NCI-H1694 (cell line): ENCODE measurements around the gene CDK18.

Experiments used
- DNase-seq: peaks from one replicate; lab custom pipeline; 2025; lab: John Stamatoyannopoulos, UW

The CDK18 gene

DNA sequence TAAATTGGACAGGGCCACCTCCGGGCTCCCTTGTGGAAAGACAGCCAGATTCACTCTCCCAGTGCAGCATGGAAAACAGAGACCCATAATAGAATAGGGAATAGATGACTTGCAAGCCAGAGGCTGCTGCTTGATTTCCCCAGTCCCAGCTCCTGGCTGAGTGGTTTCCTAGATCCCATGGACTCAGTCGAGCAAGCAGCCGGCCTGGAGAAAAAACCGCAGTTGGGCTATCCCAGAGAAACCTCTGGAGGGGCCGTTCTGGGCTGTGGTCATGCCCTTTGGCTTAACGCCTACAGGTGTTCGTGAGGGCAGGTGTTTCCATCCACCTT, 65.7 kb downstream of the CDK18 start:
- no peak for DNase-seq

DNA sequence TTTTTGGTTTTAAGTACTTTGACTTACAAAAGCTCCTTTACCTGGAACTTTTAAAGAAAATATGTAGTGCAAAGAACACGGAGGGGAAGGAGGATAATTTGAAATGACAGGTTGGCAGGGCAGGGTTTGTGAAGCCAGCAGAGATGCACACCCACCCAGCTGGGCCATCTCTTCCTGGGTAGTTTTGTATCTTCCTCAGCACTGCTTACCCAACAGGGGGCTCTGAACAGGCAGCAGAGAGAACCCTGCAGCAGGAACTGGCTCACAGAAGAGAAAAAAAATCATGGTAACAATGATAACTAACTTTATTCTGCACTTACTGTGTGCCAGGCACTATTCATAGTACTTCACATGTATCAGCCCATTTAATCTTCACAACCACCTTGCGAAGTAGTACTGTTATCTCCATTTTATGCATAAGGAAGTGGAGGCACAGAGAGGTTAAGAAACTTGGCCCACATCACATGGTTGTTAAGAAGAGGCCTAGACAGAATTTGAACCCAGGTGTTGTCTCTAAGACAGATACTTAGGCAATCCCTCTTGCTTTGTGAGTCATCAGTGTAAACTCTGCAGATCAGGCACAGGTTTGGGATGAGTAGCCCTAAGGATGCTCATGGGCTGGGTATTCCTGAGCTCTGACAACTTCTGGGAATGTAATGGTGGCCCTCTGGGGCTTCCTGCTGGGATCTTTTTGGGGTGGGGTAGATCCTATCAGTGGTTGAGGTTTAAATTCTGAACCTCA, 66.5 kb downstream of the CDK18 start:
- no peak for DNase-seq

DNA sequence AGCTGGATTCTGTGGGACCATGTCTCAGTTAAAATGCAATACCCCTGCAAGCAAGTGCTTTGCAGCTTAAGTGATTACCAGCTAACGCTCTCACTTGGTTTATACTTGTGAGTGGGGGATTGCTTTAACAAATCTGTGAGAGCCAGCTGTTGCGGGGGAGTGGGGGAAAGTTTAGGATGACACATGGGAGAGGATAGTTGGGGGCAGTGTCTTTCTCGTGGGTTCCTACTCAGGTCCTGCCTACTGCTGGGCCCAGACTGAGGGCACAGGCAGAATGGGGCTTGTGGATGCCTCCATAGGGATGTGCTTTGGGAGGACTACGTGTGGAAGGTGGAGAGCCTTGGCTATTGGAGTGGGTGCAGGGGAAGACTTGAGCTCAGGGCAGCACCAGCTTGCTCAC, 67.3 kb downstream of the CDK18 start:
- DNase-seq, result no peak

DNA sequence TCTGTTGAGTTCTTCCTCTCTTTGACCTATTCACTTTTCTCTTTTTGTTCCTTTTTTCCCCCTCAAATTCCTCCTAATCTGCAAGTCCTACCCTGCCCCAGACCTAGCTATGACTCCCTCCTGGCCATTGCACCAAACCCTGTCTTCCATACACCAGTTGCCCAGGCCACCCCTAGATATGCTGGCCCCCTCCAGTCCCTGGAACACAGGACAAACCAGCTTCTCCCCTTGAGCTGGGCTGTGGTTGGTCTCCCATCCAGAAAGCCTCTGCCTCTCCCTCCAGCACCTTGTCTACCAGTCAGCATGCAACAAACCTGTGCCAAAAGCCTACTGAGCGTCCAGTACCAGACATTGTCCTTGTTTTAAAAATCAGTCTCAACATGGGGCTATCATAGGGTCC, 68.0 kb downstream of the CDK18 start:
- no peak for DNase-seq

DNA sequence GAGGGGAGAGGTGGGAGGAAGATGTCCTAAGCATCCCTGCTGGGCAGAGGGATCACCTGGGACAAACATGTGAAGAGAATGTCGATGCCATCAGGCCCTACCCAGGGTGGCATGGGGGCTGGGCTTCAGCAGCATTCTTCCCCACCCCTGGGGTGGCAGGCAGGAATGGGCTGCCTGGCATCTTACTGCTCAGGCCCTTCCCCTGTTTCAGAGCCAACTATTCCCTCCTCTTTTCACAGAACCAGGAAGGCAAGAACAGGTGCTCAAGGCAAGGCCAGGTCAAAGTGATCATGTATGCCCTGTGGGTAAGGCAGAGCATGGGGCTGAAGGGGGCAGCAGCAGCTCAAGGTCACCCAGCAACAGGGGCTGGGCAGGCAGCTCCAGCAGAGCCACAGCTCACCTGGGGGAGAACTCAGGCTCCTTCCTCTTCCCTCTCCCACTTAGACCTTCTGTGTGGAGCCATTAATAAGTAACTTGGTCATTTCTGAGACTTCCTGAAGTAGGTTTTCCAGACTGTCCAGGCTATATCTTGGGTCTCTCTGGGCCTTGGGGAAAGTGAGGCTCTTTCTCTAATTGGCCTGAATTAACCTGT, 70.9 kb downstream of the CDK18 start:
- no peak for DNase-seq

DNA sequence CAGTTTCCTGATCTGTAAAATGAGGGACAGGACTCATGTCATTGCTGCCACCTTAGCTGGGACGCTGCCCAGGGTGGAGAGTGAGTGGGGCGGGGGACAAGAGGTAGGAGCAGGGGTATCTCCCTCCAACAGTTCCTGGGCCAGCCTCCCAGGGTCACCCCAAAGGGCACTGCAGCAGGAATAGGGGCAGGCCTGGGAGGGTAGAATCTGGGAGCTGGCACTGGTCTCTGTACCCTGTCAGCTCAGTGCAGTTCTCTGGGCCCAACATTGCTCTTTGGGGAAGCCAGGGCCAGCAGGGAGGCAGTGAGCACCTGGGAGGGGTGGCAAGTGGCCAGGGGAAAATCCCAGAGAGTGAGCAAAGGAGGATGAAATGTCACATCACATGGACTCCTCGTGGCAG, 71.5 kb downstream of the CDK18 start:
- no peak for DNase-seq

DNA sequence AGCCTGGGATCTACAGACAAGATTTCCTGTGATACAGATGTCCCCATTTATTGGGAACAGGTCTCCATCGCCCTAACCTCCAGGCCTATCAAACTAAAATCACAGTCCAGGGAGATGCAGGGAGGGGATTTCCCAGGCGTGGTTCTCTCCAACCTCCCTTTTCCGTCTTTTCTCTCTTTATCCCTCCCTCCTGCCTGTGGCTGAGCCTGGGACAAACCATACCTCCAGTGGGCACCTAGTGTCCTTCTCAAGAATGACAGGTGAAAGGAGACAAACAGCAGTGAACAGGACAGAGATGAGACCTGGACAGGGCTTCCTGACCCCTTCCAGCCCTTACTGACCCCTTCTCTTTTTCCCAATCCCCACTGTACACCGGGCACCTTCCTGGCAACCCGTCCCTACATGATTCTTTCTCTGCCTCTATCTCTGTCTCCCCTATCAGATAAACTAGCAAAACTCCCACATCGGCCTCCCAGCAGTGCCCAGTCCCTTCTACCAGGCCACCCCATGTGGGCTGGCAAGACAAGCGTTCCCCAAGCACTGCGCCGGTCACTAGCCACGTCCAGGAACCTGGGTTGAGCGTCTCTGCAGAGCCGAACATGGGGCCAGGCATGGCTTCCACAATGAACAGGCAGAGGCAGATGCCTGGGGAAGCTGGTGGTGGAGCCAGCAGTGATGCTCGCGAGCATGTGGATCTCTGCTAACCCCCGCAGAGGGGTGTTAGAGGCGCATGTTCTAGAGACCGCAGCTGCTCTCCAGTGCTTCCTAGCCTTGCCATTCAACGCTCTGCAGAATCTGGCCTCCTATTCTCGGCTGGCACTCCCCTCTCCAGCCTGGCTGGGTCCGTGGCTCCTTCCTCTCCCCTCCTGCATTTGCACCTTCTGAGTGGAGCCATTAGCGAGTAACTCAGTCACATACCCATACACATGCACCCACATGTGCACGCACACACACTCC, 72.6 kb downstream of the CDK18 start:
- DNase-seq, result no peak

DNA sequence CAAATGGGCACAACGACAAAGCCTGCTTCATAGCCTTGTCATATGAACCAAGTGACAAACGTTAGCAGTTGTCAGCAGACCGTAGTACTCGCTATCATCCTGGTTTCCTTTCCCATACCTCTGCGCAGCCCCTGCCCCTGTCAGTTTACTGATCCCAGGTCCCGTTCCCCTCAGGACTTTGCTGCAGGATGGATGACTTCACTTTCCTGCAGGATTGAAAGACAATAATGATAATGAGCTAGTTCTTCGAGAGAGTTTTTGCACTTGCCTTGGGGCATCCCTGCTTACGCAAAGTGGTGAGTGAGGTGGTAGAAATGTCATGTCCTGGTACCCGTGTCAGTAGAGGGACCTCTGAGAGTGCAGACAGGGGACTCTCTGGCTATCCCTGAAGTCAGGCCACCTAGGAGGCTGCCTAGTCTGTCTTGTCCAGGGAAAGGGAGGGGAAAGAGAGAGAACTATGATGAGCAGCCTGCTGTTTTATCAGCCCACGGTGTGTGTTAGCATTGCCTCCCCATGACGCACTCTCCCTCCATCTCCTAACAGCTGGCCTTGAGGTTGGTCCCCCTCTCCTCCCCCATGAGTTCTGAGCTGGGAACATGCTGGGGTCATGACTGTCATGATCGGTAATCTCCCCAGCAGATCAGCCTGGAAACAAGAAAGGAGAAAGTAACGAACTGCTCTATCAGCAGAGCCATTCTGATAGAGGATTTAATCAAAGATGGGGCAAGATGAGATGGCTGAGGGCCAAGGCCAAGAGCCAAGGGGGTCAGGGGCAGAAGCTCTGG, 73.6 kb downstream of the CDK18 start:
- no peak for DNase-seq

DNA sequence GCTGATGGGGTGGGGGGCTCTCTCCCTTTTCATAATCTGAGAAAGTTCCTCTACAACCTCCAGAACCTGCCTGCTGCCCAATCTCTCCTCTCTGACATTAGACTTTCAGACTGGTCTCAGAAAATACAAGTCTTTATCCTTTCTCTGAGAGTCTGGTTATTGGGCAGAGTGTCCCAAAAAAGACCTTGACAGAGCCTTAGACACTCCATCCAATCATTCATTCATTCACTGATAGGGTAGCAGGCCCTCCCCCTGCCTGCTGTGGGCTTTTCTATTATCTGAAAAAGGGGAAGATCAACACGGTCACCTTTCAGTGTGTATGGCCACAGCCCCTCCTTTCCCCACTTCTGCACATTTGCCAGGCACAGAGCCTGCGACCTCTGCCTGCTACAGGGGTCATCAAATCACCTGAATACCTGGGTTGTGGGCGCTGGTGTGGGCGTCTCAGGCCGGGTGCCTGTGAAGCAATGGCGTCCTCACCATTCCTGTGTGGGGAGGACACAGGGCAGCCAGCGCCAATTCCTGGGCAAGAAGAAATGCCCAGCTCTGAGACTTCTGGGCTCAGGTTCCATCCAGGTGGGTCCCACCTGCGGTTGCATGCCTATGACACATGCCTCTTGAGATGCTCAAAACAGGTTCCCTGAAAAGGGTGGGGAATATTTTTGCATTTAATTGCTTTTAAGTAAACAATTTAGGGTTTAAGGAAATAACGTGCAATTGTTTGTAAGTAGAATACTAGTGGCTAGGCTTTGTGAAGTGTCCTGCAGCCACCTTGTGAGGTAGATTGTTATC, 74.5 kb downstream of the CDK18 start:
- DNase-seq, result no peak

DNA sequence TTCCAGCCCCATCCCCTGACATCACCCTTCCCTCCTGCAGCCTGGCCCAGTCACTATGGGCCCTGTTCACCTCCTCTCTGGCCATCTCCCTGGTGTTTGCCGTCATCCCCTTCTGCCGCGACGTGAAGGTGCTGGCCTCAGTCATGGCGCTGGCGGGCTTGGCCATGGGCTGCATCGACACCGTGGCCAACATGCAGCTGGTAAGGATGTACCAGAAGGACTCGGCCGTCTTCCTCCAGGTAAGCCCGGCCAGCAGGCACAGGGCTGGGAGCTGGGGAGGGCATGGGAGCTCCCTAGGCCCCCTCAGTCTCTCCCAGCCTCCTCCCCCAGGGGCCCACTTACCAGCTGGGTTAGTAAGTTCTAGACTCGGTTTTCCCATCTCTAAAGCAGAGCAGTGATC, 75.2 kb downstream of the CDK18 start:
- DNase-seq, result no peak

DNA sequence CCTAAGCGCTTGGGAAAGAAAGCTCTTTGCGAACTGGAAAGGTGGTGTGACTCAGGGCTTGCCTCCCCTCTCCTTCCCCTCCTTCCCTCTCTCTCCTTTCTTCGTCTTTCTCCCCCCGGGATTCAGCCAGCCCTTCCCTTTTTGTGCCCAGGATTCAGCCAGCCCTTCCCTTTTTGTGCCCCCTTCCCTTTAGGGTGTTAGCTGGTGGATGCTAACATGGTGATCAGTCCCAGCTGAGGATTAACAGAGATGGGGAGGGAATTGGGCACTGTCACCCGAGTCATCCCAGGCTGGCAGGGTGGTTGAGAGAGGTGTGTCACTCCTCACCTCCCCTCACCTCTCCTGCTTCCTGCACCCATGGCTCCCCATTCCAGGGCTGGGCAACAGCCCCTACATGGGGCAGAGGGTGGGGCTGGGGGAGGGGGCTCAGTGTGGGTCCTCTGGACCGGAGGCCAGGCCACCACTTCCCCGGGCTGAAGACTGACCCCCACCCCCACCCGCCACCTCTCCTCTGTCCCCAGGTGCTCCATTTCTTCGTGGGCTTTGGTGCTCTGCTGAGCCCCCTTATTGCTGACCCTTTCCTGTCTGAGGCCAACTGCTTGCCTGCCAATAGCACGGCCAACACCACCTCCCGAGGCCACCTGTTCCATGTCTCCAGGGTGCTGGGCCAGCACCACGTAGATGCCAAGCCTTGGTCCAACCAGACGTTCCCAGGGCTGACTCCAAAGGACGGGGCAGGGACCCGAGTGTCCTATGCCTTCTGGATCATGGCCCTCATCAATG, 75.9 kb downstream of the CDK18 start:
- DNase-seq, result no peak

DNA sequence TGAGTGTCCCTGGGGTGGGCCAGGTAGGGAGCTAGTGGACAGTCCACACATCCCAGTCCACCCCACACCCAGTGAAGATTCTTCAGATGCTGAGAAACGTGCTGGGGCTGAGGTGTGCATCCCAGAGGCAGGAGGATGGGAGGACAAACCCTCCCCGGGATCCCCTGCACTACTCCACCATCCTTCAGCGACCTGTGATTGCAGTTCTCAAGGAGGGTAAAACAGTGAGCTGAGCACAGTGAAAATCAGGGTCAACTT, 76.4 kb downstream of the CDK18 start:
- no peak for DNase-seq

DNA sequence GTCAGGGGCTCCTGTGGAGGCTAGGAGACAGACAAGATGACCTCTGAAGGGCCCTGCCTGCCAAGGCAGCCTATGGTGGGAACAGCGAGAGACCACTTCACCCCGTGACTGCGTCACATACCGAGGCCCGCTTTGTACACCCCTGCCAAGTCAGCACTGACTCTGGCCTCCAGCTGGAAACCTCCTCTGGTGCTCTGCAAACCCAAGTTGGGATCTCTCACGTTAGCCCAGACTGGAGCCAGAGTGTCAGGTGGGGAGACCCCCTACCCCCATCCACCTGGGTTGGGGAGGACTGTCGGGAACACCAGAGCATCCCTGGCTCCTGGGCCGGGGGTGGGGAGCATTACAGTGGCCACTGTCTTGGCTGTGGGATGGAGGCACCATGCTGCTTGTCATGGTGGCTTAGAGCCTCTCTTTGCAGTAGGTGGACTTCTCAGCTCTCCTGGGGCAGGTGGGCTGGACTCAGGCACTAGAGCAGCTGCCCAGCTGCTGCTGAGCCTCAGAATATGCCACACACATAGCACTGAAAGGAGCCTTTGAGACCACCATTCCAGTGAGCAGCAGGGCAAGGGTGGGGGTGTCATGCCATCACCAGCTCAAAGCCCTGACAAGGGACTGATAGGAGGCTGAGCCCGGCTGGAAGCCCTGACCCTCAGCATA, 77.0 kb downstream of the CDK18 start:
- no peak for DNase-seq

DNA sequence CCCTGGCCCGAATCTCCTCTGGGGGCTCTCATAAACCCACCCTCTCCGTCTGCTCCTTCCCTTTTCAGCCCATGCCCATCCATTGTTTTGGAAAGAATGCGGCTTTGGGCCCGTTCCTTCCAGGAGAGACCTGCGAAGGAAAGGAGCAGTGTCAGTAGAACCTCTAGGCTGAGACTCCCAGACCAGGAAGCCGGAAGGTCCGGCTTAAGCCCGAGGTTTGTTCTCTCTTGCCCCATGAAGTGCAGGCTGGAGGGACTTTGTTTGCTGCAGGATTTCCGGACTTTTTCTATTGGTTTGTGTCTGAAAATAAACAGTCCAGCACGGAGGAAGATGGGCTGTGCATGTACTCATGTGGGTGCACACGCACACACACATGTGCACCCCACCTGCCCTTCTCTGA, 77.6 kb downstream of the CDK18 start:
- DNase-seq, result no peak
